ENCODE measurements around the gene LRRC43.

Gene LRRC43

DNA sequence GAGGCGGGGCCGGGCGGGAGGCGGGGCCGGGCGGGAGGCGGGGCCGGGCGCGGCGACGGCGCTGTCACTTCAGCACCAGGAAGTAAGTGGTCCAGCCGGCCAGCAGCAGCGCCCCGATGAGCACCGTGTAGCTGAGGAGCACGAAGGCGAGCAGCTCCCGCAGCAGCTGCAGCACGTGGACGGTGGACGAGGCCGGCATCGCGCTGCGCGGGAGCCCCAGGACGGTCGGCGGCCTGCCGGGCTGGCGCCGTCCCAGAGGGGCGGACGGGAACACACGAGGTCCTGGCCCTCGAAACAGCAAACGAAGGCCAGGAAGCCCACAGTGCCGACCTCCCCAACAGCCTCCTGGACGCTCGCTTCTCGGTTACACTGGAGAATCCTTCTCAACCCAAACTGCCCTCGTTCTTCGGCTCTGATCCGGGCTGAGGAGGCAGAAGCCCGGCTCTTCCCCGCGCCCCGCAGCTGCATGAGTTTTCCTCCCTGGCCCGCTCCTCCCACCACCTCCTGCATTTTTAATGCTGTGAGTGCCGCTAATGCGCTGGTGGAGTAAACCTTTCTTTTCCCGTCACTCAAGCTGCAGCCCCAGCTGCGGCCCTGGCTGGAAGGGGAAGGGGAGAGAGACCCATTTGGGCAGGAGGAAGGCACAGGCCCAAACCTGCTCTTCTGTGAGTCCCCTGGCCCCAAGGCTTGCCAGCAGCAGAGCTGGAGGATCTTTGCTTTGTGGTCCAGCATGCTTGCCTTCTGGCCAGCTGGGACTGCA lies 43.6 kb downstream of the LRRC43 start:
- TF ChIP-seq CTCF (IDR thresholded peaks at IDR 0.05) = no peak
- no peak for DNase-seq (ENCODE audit: low spot score)
- peak overlapping the region in 1 of 2 donors; percentile 71 for H3K27ac ChIP-seq
- H3K4me3 ChIP-seq = peak overlapping the region; percentile 66

DNA sequence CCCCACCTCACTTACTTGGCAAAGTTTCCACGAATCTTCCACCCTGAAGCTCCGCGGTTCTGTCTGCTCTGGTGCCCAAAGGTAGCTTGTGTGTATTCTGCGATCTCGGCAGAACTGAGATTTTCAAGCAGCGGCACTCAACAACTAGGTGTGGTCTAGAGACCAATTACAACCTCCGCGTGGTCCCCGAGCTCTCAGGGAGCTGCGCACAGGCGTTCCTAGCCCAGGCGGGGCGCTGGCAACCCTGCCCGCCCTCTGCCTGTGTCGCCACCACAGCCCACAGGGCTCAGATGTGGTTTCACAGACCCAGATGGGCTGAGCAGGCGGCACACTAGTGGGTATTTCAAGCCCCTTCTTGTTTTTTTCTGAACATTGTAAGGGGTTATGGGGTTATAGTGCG lies 44.4 kb downstream of the LRRC43 start:
- Histone ChIP-seq H3K4me3 (no peak overlapping the region), H3K27ac (no peak overlapping the region)
- no peak for DNase-seq (ENCODE audit: low spot score)
- TF ChIP-seq CTCF (IDR thresholded peaks at IDR 0.05) = no peak

DNA sequence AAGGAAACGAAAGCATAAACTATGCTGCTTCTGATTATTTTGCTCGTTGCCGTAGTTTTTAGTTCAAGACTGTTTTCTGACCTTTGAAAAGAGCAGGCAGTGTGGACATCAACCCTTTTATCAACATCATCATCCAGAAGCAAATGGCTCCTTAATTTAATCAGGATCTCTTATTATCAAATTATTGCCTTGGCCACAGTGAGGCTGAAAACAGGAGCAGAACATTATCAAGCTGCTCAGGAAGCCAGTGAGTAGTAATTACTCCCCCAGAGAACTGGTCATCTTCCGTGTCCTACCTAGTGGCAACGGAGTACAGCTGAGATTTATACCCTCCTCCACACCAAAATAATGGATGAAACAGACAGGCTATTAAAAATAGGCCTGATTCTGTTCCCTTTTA lies 45.2 kb downstream of the LRRC43 start:
- Histone ChIP-seq H3K4me3 (no peak overlapping the region), H3K27ac (no peak overlapping the region)
- no peak for DNase-seq (ENCODE audit: low spot score)
- TF ChIP-seq CTCF (IDR thresholded peaks at IDR 0.05) = no peak

GRCh38 chr12:122230798-122231197 lies 47.9 kb downstream of the LRRC43 start:
- Histone ChIP-seq H3K4me3 (no peak overlapping the region), H3K27ac (no peak overlapping the region)
- DNase-seq (ENCODE audit: low spot score) = no peak
- no peak for TF ChIP-seq CTCF (IDR thresholded peaks at IDR 0.05)

DNA sequence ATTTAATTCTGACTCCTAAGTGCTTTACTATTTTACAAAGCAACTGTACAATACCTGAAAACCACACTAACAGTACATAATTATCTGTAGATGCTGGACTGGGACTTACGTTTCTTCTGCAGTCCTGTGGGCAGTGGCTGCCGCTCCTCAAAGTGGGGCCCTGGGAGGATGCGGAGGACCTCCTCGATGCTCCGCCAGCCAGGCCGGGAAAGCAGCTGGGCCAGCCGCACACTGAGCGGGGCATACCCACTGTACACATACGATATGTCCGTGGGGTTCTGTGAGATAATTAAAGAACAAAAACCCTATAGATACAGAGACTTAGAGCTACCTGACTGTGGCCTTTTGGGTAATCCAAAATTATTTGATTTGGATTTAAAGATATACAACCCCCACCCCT lies 49.8 kb downstream of the LRRC43 start:
- Histone ChIP-seq H3K4me3 (no peak overlapping the region), H3K27ac (no peak overlapping the region)
- TF ChIP-seq CTCF (IDR thresholded peaks at IDR 0.05) = no peak
- DNase-seq (ENCODE audit: low spot score) = no peak

GRCh38 chr12:122235741-122236140 lies 52.8 kb downstream of the LRRC43 start:
- DNase-seq (ENCODE audit: low spot score) = no peak
- H3K27ac ChIP-seq = no peak overlapping the region
- H3K4me3 ChIP-seq = no peak overlapping the region
- TF ChIP-seq CTCF (IDR thresholded peaks at IDR 0.05) = no peak

GRCh38 chr12:122238861-122239260 lies 55.9 kb downstream of the LRRC43 start:
- no peak for TF ChIP-seq CTCF (IDR thresholded peaks at IDR 0.05)
- H3K4me3 ChIP-seq = no peak overlapping the region
- no peak for DNase-seq (ENCODE audit: low spot score)
- H3K27ac ChIP-seq = no peak overlapping the region
